HEK293 (cell line): ENCODE data around the gene OBSCN.

Source experiments
- HOXA7 ChIP-seq: sonication (generic); formaldehyde crosslinking; IDR thresholded peaks from 2 replicates; pipeline ENCODE4 v1.8.1; 2022; ENCODE audit warnings: missing genetic modification reagents, borderline replicate concordance
- KLF1 ChIP-seq: fragments of 450-650 bp; formaldehyde crosslinking; IDR thresholded peaks from 2 replicates; pipeline ENCODE4 v1.5.1; 2016; ENCODE audit warnings: missing biosample characterization, missing genetic modification characterization
- KLF10 ChIP-seq: fragments of 450-650 bp; IDR thresholded peaks from 2 replicates; pipeline ENCODE4 v1.5.1; 2018; ENCODE audit warnings: missing biosample characterization, mild to moderate bottlenecking, missing genetic modification characterization
- OVOL3 ChIP-seq: fragments of 450-650 bp; formaldehyde crosslinking; IDR thresholded peaks from 2 replicates; pipeline ENCODE4 v1.5.1; 2016; ENCODE audit warnings: missing biosample characterization, missing genetic modification characterization
- REPIN1 ChIP-seq: fragments of 450-650 bp; formaldehyde crosslinking; IDR thresholded peaks from 2 replicates; pipeline ENCODE4 v1.5.1; 2017; ENCODE audit warnings: missing biosample characterization, missing genetic modification characterization, low read depth
- YY2 ChIP-seq: fragments of 450-650 bp; formaldehyde crosslinking; IDR thresholded peaks from 2 replicates; pipeline ENCODE4 v1.5.1; 2016; ENCODE audit warnings: missing biosample characterization, missing genetic modification characterization
- ZBTB17 ChIP-seq: fragments of 450-650 bp; formaldehyde crosslinking; IDR thresholded peaks from 2 replicates; pipeline ENCODE4 v1.5.1; 2016; ENCODE audit warnings: missing biosample characterization, missing genetic modification characterization
- ZBTB20 ChIP-seq: fragments of 450-650 bp; formaldehyde crosslinking; IDR thresholded peaks from 2 replicates; pipeline ENCODE4 v1.5.1; 2016; ENCODE audit warnings: missing biosample characterization, missing genetic modification characterization
- ZEB2 ChIP-seq: fragments of 450-650 bp; formaldehyde crosslinking; IDR thresholded peaks from 2 replicates; pipeline ENCODE4 v1.5.1; 2016; ENCODE audit warnings: missing biosample characterization, missing genetic modification characterization
- ZFP37 ChIP-seq: fragments of 450-650 bp; formaldehyde crosslinking; IDR thresholded peaks from 2 replicates; pipeline ENCODE4 v1.5.1; 2016; ENCODE audit warnings: missing biosample characterization, missing genetic modification characterization
- ZNF121 ChIP-seq: fragments of 450-650 bp; formaldehyde crosslinking; IDR thresholded peaks from 2 replicates; pipeline ENCODE4 v1.5.1; 2016; ENCODE audit warnings: missing biosample characterization, missing genetic modification characterization
- ZNF19 ChIP-seq: fragments of 450-650 bp; formaldehyde crosslinking; IDR thresholded peaks from 2 replicates; pipeline ENCODE4; 2016; ENCODE audit warnings: missing biosample characterization, missing genetic modification characterization, low read depth
- ZNF266 ChIP-seq: fragments of 450-650 bp; formaldehyde crosslinking; IDR thresholded peaks from 2 replicates; pipeline ENCODE4 v1.5.1; 2016; ENCODE audit warnings: missing biosample characterization, missing genetic modification characterization, low read depth
- ZNF311 ChIP-seq: fragments of 450-650 bp; formaldehyde crosslinking; IDR thresholded peaks from 2 replicates; pipeline ENCODE4 v1.5.1; 2017; ENCODE audit warnings: missing biosample characterization, missing genetic modification characterization, borderline replicate concordance
- ZNF324 ChIP-seq: fragments of 450-650 bp; formaldehyde crosslinking; IDR thresholded peaks from 2 replicates; pipeline ENCODE4 v1.5.1; 2016; ENCODE audit warnings: missing biosample characterization, missing genetic modification characterization
- ZNF341 ChIP-seq: fragments of 450-650 bp; formaldehyde crosslinking; IDR thresholded peaks from 2 replicates; pipeline ENCODE4; 2016; ENCODE audit warnings: low read depth, missing biosample characterization, missing genetic modification characterization
- ZNF544 ChIP-seq: fragments of 450-650 bp; formaldehyde crosslinking; IDR thresholded peaks from 2 replicates; pipeline ENCODE4 v1.5.0; 2017; ENCODE audit warnings: missing biosample characterization, missing genetic modification characterization
- ZNF560 ChIP-seq: fragments of 450-650 bp; formaldehyde crosslinking; IDR thresholded peaks from 2 replicates; pipeline ENCODE4 v1.5.1; 2017; ENCODE audit warnings: missing biosample characterization, missing genetic modification characterization, borderline replicate concordance
- ZNF561 ChIP-seq: fragments of 450-650 bp; IDR thresholded peaks from 2 replicates; pipeline ENCODE4 v1.5.1; 2018; ENCODE audit warnings: missing biosample characterization, missing genetic modification characterization, borderline replicate concordance
- ZNF585B ChIP-seq: fragments of 450-650 bp; formaldehyde crosslinking; IDR thresholded peaks from 2 replicates; pipeline ENCODE4 v1.5.1; 2016; ENCODE audit warnings: missing biosample characterization, missing genetic modification characterization
- ZNF610 ChIP-seq: fragments of 450-650 bp; formaldehyde crosslinking; IDR thresholded peaks from 2 replicates; pipeline ENCODE4 v1.5.1; 2016; ENCODE audit warnings: missing biosample characterization, missing genetic modification characterization, borderline replicate concordance
- ZNF785 ChIP-seq: fragments of 450-650 bp; formaldehyde crosslinking; IDR thresholded peaks from 2 replicates; pipeline ENCODE4 v1.5.1; 2016; ENCODE audit warnings: missing biosample characterization, missing genetic modification characterization
- TF ChIP-seq, protein P1 (sequence below): fragments of 450-650 bp; formaldehyde crosslinking; IDR thresholded peaks from 2 replicates; pipeline ENCODE4 v1.5.1; 2016; ENCODE audit warnings: missing biosample characterization, missing genetic modification characterization
- TF ChIP-seq, protein P2 (sequence below): fragments of 450-650 bp; formaldehyde crosslinking; IDR thresholded peaks from 2 replicates; pipeline ENCODE4 v1.5.1; 2017; ENCODE audit warnings: missing biosample characterization, missing genetic modification characterization
- TF ChIP-seq, protein P3 (sequence below): fragments of 450-650 bp; formaldehyde crosslinking; IDR thresholded peaks from 2 replicates; pipeline ENCODE4 v1.5.1; 2016; ENCODE audit warnings: missing biosample characterization, missing genetic modification characterization, low read depth
- TF ChIP-seq, protein P4 (sequence below): fragments of 450-650 bp; formaldehyde crosslinking; IDR thresholded peaks from 2 replicates; pipeline ENCODE4 v1.5.1; 2016; ENCODE audit warnings: missing biosample characterization, missing genetic modification characterization
- TF ChIP-seq, protein P5 (sequence below): fragments of 450-650 bp; formaldehyde crosslinking; IDR thresholded peaks from 2 replicates; pipeline ENCODE4 v1.5.1; 2016; ENCODE audit warnings: missing biosample characterization, missing genetic modification characterization
- TF ChIP-seq, protein P6 (sequence below): fragments of 450-650 bp; IDR thresholded peaks from 2 replicates; pipeline ENCODE4 v1.5.1; 2018; ENCODE audit warnings: missing biosample characterization, missing genetic modification characterization
- TF ChIP-seq, protein P7 (sequence below): fragments of 450-650 bp; formaldehyde crosslinking; IDR thresholded peaks from 2 replicates; pipeline ENCODE4 v1.5.1; 2016; ENCODE audit warnings: missing biosample characterization, missing genetic modification characterization

OBSCN gene

DNA sequence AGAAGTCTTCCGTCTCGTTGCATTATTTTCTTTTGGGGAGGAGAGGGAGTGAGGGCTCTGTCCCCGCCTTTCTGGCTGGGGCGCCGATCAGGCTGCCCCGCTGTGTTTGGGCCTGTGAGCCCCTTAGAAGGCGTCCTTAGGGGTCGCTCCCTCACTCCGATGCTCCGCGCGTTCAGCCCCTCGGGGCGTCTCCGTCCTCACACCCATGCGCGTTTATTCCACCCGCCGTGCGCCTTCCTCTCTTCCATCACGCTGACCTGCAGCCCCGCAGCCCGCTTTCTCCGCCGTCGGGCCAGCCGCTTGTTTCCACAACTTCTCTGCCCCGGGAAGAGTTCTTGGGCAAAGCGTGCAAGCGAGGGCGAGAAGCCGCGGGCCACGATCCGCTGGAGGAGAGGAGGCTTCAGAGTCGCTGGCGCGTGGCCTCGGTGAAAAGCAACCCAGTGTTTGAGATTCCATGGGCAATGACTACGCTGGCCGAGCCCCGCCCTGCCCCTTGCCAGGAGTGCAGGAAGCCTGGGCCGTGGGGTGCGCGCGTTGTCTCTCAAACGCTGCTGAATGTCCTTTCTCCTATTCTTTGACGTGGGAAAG is 171.1 kb downstream of the OBSCN start (continued):
- TF ChIP-seq ZNF561 (peak; percentile 25; the same call in 1 of the 2 replicates), KLF1 (tag by site-specific recombination) (peak; percentile 29; the same call in 1 of the 2 replicates), ZBTB20 (tag by site-specific recombination) (peak; percentile 30; the same call in 1 of the 2 replicates), HOXA7 (no peak), KLF10 (tag by site-specific recombination) (no peak), ZNF560 (no peak), ZNF785 (tag by site-specific recombination) (no peak), ZNF585B (no peak; the same call in 1 of the 2 replicates), ZNF544 (tag by site-specific recombination) (no peak), ZNF324 (0 out of 2 replicates have a peak, but pooled peaks have one; percentile 9), REPIN1 (tag by site-specific recombination) (no peak), ZBTB17 (tag by site-specific recombination) (no peak; the same call in 1 of the 2 replicates), ZNF121 (tag by site-specific recombination) (no peak), ZEB2 (tag by site-specific recombination) (0 out of 2 replicates have a peak, but pooled peaks have one; percentile 17), YY2 (tag by site-specific recombination) (no peak), ZNF610 (0 out of 2 replicates have a peak, but pooled peaks have one; percentile 25), ZNF341 (tag by site-specific recombination) (peak; percentile 18; the same call in 1 of the 2 replicates), ZNF266 (no peak), ZFP37 (tag by site-specific recombination) (no peak), ZNF311 (tag by site-specific recombination) (no peak), OVOL3 (tag by site-specific recombination) (no peak), ZNF19 (no peak)
- TF ChIP-seq, protein P1, sequence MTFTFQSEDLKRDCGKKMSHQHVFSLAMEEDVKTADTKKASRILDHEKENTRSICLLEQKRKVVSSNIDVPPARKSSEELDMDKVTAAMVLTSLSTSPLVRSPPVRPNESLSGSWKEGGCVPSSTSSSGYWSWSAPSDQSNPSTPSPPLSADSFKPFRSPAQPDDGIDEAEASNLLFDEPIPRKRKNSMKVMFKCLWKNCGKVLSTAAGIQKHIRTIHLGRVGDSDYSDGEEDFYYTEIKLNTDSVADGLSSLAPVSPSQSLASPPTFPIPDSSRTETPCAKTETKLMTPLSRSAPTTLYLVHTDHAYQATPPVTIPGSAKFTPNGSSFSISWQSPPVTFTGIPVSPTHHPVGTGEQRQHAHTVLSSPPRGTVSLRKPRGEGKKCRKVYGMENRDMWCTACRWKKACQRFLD, result no peak
- TF ChIP-seq, protein P2, sequence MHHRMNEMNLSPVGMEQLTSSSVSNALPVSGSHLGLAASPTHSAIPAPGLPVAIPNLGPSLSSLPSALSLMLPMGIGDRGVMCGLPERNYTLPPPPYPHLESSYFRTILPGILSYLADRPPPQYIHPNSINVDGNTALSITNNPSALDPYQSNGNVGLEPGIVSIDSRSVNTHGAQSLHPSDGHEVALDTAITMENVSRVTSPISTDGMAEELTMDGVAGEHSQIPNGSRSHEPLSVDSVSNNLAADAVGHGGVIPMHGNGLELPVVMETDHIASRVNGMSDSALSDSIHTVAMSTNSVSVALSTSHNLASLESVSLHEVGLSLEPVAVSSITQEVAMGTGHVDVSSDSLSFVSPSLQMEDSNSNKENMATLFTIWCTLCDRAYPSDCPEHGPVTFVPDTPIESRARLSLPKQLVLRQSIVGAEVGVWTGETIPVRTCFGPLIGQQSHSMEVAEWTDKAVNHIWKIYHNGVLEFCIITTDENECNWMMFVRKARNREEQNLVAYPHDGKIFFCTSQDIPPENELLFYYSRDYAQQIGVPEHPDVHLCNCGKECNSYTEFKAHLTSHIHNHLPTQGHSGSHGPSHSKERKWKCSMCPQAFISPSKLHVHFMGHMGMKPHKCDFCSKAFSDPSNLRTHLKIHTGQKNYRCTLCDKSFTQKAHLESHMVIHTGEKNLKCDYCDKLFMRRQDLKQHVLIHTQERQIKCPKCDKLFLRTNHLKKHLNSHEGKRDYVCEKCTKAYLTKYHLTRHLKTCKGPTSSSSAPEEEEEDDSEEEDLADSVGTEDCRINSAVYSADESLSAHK, result no peak
- TF ChIP-seq, protein P3, sequence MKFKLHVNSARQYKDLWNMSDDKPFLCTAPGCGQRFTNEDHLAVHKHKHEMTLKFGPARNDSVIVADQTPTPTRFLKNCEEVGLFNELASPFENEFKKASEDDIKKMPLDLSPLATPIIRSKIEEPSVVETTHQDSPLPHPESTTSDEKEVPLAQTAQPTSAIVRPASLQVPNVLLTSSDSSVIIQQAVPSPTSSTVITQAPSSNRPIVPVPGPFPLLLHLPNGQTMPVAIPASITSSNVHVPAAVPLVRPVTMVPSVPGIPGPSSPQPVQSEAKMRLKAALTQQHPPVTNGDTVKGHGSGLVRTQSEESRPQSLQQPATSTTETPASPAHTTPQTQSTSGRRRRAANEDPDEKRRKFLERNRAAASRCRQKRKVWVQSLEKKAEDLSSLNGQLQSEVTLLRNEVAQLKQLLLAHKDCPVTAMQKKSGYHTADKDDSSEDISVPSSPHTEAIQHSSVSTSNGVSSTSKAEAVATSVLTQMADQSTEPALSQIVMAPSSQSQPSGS (tag by site-specific recombination), result no peak
- TF ChIP-seq, protein P4, sequence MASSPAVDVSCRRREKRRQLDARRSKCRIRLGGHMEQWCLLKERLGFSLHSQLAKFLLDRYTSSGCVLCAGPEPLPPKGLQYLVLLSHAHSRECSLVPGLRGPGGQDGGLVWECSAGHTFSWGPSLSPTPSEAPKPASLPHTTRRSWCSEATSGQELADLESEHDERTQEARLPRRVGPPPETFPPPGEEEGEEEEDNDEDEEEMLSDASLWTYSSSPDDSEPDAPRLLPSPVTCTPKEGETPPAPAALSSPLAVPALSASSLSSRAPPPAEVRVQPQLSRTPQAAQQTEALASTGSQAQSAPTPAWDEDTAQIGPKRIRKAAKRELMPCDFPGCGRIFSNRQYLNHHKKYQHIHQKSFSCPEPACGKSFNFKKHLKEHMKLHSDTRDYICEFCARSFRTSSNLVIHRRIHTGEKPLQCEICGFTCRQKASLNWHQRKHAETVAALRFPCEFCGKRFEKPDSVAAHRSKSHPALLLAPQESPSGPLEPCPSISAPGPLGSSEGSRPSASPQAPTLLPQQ, result peak; percentile 35; the same call in 1 of the 2 replicates
- TF ChIP-seq, protein P5, sequence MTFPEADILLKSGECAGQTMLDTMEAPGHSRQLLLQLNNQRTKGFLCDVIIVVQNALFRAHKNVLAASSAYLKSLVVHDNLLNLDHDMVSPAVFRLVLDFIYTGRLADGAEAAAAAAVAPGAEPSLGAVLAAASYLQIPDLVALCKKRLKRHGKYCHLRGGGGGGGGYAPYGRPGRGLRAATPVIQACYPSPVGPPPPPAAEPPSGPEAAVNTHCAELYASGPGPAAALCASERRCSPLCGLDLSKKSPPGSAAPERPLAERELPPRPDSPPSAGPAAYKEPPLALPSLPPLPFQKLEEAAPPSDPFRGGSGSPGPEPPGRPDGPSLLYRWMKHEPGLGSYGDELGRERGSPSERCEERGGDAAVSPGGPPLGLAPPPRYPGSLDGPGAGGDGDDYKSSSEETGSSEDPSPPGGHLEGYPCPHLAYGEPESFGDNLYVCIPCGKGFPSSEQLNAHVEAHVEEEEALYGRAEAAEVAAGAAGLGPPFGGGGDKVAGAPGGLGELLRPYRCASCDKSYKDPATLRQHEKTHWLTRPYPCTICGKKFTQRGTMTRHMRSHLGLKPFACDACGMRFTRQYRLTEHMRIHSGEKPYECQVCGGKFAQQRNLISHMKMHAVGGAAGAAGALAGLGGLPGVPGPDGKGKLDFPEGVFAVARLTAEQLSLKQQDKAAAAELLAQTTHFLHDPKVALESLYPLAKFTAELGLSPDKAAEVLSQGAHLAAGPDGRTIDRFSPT (tag by site-specific recombination), result no peak
- TF ChIP-seq, protein P6, sequence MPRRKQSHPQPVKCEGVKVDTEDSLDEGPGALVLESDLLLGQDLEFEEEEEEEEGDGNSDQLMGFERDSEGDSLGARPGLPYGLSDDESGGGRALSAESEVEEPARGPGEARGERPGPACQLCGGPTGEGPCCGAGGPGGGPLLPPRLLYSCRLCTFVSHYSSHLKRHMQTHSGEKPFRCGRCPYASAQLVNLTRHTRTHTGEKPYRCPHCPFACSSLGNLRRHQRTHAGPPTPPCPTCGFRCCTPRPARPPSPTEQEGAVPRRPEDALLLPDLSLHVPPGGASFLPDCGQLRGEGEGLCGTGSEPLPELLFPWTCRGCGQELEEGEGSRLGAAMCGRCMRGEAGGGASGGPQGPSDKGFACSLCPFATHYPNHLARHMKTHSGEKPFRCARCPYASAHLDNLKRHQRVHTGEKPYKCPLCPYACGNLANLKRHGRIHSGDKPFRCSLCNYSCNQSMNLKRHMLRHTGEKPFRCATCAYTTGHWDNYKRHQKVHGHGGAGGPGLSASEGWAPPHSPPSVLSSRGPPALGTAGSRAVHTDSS (tag by site-specific recombination), result no peak
- TF ChIP-seq, protein P7, sequence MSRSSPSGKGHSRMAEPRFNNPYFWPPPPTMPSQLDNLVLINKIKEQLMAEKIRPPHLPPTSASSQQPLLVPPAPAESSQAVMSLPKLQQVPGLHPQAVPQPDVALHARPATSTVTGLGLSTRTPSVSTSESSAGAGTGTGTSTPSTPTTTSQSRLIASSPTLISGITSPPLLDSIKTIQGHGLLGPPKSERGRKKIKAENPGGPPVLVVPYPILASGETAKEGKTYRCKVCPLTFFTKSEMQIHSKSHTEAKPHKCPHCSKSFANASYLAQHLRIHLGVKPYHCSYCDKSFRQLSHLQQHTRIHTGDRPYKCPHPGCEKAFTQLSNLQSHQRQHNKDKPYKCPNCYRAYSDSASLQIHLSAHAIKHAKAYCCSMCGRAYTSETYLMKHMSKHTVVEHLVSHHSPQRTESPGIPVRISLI (tag by site-specific recombination), result no peak
